ENCODE results near the gene PJVK.

PJVK gene

DNA sequence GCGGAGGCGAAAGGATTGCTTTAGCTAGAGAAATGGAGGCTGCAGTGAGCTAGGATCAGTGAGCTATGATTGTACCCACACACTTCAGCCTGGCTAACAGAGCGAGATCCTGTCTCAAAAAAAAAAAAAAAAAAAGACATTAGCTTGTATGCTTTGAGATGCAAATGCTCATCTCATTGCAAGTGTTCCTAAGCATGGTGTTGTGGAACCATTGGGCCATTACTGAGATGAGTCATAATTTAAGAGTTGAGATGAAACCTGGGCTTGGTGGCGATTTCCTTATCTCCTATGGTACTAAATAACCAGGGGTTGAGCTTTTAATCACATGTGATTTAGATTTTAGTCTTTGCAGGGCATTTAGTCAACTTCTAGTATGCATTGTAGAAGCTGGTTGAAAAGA is 31.3 kb downstream of the PJVK start:
- no peak for DNase-seq

DNA sequence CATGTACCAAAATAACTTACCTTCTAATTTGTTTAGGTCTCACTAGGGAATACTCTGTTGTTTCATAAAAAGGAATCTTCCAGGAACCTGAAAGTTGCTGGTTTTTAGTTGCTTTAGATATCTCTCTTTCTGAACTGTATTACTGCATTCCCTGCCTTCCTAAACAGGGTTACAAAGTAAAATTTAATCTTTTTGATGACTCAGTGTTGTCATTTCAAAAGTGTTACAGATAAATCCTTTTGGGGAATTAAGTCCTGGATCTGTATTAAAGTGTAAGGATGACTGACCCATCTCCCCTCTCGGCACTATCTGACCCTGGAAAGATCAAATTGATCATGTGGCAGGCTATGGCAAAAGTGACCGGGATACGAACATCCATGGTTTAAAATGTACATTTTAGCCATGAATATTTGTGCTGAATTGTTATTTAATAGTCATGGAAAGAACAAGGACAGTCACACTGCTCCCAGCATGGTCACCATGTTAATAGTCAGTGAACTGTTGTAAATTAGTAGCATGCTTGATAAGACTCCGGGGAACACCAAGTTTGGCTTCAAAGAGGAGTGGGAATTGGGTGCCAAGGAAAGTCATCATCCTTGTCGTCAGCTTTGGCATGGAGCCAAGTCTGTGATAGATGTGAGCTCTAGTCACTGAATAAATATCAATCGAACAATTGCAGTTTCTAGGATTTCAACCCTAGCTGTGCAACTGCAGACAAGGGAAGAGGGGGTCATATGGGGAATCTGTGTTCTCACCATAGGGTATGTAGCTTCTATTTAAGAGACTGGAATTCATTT is 33.3 kb downstream of the PJVK start:
- no peak for DNase-seq

DNA sequence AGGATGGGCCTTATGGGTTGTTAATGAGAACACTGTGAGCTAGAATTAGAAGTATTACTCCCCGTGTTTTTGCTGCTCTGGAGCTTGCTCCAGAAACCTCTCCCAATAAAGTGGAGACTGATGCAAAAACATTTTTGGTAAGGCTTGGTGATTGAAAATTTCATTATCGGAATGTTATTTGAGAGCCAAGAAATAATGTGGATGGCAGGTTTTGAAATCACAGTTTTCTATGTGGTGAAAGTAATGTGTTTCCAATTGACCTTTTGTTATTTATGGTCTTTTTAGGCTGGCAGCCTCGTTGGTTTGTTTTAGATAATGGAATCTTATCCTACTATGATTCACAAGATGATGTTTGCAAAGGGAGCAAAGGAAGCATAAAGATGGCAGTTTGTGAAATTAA is 34.2 kb downstream of the PJVK start:
- DNase-seq, result no peak

DNA sequence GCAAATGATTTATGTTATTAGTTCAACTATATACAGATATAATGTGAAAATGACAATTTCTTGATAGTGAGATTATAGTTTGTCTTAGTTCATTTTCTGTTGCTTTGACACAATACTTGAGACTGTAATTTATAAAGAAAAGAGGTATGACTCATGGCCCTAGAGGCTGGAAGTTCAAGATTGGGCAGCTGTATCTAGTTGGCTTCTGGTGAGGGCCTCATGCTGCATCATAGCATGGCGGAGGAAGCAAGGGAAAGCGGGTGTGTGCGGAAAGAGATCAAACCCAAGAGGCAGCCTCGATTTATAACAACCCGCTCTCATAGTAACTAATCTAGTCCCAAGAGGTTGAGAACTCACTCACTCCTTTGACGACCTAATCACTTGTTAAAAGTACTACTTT is 40.4 kb downstream of the PJVK start:
- no peak for DNase-seq

DNA sequence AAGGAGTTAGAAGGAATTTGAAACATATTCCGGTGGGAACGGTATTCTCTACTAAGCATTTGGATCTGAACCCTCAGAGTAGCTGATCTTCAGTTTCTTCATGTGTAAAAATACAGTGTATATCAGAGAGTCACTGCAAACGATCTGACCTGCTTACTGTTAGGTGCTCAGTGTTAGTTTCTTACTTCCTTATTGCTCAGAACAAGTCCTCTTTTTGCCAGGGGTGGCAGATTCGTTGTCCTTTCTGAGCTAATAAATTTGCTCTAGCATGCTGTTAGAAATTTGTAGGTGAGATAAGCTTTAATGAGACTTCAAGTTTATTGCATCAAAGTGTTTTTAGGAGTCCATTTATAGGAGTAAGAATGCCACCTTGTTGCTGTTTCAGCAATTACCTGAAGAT is 44.9 kb downstream of the PJVK start:
- DNase-seq, result no peak

DNA sequence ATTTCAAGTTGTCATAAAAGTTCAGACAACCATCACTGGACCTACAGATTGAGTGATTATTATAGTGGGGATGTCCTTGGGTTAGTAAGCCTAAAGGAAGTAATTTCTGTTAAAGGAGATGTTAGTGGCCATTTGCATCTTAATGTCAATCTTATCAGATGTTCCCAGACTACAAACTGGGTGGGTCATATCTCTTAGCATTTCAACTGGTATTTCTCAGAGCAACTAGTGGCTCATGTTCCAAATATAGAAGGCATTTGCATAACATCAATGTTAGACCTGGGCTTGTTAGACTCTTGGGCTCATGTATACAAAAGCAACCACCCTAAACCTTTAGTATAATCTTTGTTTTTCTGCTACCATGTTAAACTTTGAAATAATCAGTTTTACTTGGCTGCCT is 47.0 kb downstream of the PJVK start:
- no peak for DNase-seq

DNA sequence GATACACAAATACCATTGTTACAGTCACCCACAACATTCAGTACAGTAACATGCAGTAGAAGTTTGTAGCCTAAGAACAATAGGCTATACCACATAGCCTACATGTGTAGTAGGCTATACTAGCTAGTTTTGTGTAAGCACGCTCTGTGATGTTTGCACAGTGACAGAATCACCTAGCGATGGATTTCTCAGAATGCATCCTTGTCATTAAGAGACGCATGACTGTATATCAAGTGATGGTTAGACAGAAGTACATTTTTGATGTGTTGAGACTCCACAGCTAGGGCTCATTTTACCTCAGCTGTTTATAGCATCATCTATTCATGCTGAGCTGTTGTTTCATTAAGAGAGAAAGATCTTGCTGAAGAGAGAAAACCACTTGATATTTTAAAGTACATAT is 48.5 kb downstream of the PJVK start:
- DNase-seq, result no peak

DNA sequence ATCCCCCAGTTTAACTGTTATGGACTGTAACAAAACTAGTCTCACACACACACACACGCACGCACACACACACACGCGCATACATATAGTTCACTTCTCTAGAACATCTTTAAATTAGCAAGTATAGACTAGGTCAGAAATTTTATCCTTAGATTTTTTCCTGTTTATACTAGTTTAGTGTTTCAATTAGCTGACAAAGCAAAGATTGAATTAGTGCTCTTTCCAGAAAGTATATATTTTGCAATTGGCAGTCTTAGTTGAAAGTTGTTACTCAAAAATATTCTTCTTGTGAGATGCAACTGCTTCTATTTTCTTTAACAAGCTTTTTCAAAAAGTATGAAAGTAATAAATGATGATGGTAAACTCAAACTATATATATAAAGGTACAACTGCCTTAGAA is 51.6 kb downstream of the PJVK start:
- no peak for DNase-seq

DNA sequence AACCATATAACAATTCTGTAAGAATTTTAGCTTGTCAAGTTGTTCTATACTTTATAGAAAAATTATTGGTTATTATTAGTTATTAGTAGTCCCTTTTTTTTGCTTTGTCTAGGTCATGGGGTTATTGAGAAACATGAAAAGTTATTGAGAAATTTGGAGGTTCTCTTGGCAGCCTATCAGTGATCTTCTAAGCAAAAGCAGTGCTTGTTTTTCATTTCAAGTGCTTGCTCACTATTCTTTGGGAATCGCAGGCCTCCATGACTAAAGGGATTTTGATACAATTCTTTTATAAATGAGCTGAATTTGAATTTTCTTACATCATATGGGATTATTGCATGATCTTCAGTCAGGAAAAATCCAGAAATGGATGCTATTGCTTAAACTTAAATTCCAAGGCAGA is 54.9 kb downstream of the PJVK start:
- peak in 1 of 2 donors; percentile 31 for DNase-seq

DNA sequence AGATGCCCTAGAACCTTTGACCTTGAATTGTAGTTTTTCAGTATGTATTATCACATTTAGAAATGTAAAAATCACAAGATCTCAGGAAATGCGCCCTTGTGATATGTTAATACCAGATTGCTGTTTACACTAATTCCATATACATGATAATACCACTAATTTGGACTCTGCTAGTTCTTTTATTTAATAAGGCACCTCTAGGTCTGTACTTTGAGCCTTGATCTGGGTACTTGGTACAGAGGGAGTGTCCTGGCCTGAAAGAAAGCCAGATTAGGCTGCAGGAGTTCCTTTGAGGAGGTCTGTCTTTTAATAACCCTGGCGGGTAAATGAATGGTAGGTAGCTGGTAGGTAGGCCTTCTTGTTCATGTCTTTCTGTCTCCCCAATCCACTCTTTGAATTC is 55.3 kb downstream of the PJVK start:
- DNase-seq, result no peak

DNA sequence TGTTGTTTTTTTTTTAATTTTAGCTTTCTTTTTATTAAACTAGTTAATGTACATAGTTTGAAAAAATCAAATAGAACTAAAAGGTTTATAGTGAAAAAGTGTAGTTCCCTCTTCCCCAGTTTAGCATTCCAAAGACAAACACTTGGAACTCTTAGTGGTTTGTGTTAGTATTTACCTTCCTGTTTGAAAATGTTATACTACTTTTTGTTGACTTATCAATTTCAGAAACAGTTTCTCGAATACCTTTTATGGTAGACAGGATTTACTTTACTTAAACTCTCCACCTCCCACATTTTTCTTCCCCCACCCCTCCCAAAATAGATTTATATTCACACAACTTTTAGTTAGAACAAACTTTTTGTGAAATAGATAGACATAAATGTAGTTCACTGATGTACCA is 55.8 kb downstream of the PJVK start:
- DNase-seq, result no peak

DNA sequence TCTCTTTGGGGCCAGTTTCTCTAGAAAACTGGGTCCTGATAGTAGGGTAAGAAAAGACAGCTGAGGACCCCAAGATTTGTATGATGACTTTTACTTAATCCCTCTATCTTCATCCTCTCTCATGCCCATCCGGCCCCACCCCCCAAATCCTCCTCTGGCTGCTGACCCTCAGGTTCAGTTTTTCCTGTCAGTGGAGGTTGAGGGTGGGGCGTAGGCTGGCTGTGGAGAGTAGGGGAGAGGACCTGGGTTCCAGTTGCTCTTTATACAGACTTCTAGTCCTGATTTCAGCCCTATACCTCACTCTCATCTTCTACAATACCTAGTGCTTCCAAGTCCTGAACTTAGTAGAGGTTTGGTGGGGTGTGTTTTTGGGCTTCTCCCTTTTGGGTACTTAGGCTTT is 57.5 kb downstream of the PJVK start:
- no peak for DNase-seq

DNA sequence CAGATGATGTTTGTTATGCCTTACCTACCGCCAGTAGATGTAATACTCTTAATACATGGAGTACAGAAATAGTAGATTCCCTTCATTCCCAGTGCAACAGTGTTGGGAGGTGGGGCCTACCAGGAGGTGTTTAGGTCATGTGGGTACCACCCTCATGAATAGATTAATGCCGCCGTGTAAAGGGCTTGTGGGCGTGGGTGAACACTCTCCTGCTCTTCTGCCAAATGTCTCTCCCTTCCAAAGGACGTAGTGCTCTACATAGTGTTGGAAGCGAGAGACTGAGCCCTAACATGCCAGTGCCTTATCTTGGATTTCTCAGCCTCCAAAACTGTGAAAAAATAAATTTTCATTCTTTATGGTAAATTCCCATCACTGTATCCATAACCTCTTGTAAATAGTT is 59.2 kb downstream of the PJVK start:
- DNase-seq, result no peak

Data from inflammatory macrophage (primary cell).